H1 (cell line): Measurements from ENCODE around the gene RASA1.

Experiments used
- CEBPB ChIP-seq: IDR thresholded peaks from 2 replicates; pipeline ENCODE4 v1.6.1; 2012; ENCODE audit warnings: low read depth, low read length
- CHD2 ChIP-seq: IDR thresholded peaks from 2 replicates; pipeline ENCODE4 v1.6.1; 2012; ENCODE audit warnings: low read length, improper control_type of control experiment
- CTCF ChIP-seq, 3 experiments: IDR thresholded peaks; 1 replicate in 2 of 3; 2 replicates in 1 of 3; pipeline versions ENCODE4 v1.5.1 to v1.6.1; 2011; ENCODE audit warnings: low read length in 3 of 3, mild to moderate bottlenecking in 3 of 3, inconsistent platforms in 2 of 3, low read depth in 1 of 3, moderate library complexity in 1 of 3; ENCODE audit not compliant: insufficient read depth in 1 of 3; ENCODE audit errors: control extremely low read depth in 1 of 3
- EZH2 ChIP-seq: fragments of 200-600 bp; sonication (generic); IDR thresholded peaks from 2 replicates; pipeline ENCODE4 v1.7.1; 2012; ENCODE audit warnings: low read depth, mild to moderate bottlenecking, moderate library complexity, low read length, inconsistent platforms; ENCODE audit not compliant: severe bottlenecking
- HDAC2 ChIP-seq, 2 experiments: fragments of 300-600 bp in 1 of 2; sonication (generic) in 1 of 2; IDR thresholded peaks; 2 replicates each; pipeline ENCODE4 v1.6.1; 2011 to 2012; ENCODE audit warnings: low read depth in 2 of 2, low read length in 2 of 2, mild to moderate bottlenecking in 2 of 2, moderate library complexity in 2 of 2, borderline replicate concordance in 1 of 2, inconsistent platforms in 1 of 2
- POLR2A ChIP-seq, 2 experiments: IDR thresholded peaks; 1 replicate in 1 of 2; 2 replicates in 1 of 2; pipeline ENCODE4 v1.6.1; 2011; ENCODE audit warnings: low read depth in 2 of 2, low read length in 2 of 2, mild to moderate bottlenecking in 2 of 2; ENCODE audit errors: control extremely low read depth in 1 of 2
- POLR2AphosphoS5 ChIP-seq: IDR thresholded peaks from 2 replicates; pipeline ENCODE4 v1.6.1; 2011; ENCODE audit warnings: low read depth, low read length
- RAD21 ChIP-seq, 2 experiments: IDR thresholded peaks in 1 of 2; conservative IDR thresholded peaks in 1 of 2; 2 replicates each; pipeline ENCODE4 v1.6.1; 2011; ENCODE audit warnings: low read depth in 2 of 2, low read length in 2 of 2, improper control_type of control experiment in 1 of 2, inconsistent platforms in 1 of 2, mild to moderate bottlenecking in 1 of 2, moderate library complexity in 1 of 2
- RFX5 ChIP-seq: IDR thresholded peaks from 2 replicates; pipeline ENCODE4 v1.6.1; 2011; ENCODE audit warnings: low read depth, low read length, improper control_type of control experiment, borderline replicate concordance
- SIN3A ChIP-seq, 2 experiments: IDR thresholded peaks in 1 of 2; conservative IDR thresholded peaks in 1 of 2; 2 replicates each; pipeline ENCODE4 v1.6.1; 2011 to 2012; ENCODE audit warnings: low read length in 2 of 2, improper control_type of control experiment in 1 of 2, low read depth in 1 of 2, mild to moderate bottlenecking in 1 of 2
- SIRT6 ChIP-seq: IDR thresholded peaks from one replicate; pipeline ENCODE4 v1.7.1; 2012; ENCODE audit warnings: low read length, inconsistent platforms
- SP1 ChIP-seq: IDR thresholded peaks from 2 replicates; pipeline ENCODE4 v1.6.1; 2011; ENCODE audit warnings: low read depth, low read length
- SP2 ChIP-seq: IDR thresholded peaks from 2 replicates; pipeline ENCODE4 v1.6.1; 2012; ENCODE audit warnings: mild to moderate bottlenecking, low read length, inconsistent platforms
- SUZ12 ChIP-seq: fragments of 200-600 bp; sonication (generic); IDR thresholded peaks from 2 replicates; pipeline ENCODE4 v1.6.1; 2012; ENCODE audit warnings: mild to moderate bottlenecking, inconsistent platforms, low read length, moderate library complexity, mixed read lengths

GRCh38 chr5:87432460-87432859, 164.8 kb downstream of the RASA1 start:
- TF ChIP-seq CTCF (IDR thresholded peaks at IDR 0.05; ENCODE audit: control extremely low read depth in 1 of 3, insufficient read depth in 1 of 3, low read depth in 1 of 3, low read length in 3 of 3), result no peak
- TF ChIP-seq SUZ12, result no peak
- TF ChIP-seq POLR2A (IDR thresholded peaks at IDR 0.05; ENCODE audit: control extremely low read depth in 1 of 2, low read depth in 2 of 2, low read length in 2 of 2), result no peak
- no peak for TF ChIP-seq CEBPB
- TF ChIP-seq SP2, result no peak
- no peak for TF ChIP-seq EZH2
- TF ChIP-seq RFX5, result no peak
- no peak for TF ChIP-seq RAD21 (IDR thresholded peaks at IDR 0.05 in 1 of 2, conservative IDR thresholded peaks at IDR 0.05 in 1 of 2; ENCODE audit: low read depth in 2 of 2, low read length in 2 of 2)
- TF ChIP-seq SP1, result no peak
- TF ChIP-seq CHD2, result no peak
- no peak for TF ChIP-seq SIRT6
- TF ChIP-seq HDAC2 (IDR thresholded peaks at IDR 0.05; ENCODE audit: borderline replicate concordance in 1 of 2, low read depth in 2 of 2, low read length in 2 of 2), result no peak
- TF ChIP-seq SIN3A (conservative IDR thresholded peaks at IDR 0.05 in 1 of 2, IDR thresholded peaks at IDR 0.05 in 1 of 2; ENCODE audit: low read depth in 1 of 2, low read length in 2 of 2), result no peak
- no peak for TF ChIP-seq POLR2AphosphoS5
